GM19351 (cell line): ENCODE data around the gene EFCAB6.

Source experiments
- ATAC-seq: cut with Tn5 transposase; IDR thresholded peaks from one replicate; pipeline ENCODE4 v1.9.1; 2021; ENCODE audit warnings: mild to moderate bottlenecking, moderate library complexity; ENCODE audit not compliant: unreplicated experiment

Gene EFCAB6

GRCh38 chr22:43817402-43817801 lies 5.3 kb upstream of the EFCAB6 start:
- ATAC-seq: no peak

DNA sequence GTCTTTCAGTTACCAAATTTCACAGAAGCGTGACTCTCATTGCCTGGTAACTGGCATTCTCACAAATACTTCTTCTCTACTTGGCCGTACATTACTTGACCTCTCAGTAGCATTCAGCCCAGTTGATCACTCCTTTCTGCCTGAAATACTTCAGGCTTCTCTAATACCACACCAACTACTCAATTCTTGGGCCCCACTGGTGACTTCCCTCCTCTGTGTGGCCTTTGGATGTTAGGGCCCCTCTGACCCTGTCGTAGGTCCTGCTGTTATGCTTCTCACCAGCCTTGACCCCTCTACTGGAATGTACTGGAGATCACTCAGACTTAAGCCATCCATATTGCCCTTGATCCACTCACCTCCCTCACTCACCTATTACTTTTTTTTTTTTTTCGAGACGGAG lies 2.2 kb upstream of the EFCAB6 start:
- ATAC-seq: no peak

- no peak for ATAC-seq
Measured at GRCh38 chr22:43812890-43813289, 785 bp upstream of the EFCAB6 start.

GRCh38 chr22:43811777-43812148 lies 342 bp downstream of the EFCAB6 start:
- no peak for ATAC-seq

DNA sequence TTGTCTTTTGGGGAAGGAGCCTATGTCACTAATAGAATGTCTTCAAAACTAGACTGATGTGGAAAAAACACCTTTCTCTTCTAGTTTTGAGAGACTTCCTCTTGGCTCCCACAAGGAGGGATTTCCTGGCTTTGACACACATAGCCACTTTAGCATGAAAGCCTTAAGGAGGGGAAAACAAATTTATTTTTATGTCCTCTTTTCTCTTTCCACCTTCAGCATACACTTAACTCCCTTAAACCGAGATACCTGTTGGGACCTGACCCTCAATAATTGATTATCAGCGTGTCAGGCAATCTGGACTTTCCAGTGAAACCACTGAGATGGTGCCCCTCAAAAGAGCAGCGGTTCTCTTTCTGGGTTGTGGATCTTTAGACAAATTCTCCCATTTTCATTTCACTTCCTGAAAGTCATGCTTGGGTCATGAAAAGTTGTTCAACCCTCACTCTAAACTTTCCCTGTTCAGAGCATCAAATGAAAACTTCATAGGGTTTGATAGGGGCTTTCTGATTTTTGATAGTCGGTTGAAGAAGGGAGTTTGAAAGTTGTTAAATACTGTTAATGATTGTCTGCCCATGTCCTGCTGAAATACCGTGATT lies 9.1 kb downstream of the EFCAB6 start:
- no peak for ATAC-seq

DNA sequence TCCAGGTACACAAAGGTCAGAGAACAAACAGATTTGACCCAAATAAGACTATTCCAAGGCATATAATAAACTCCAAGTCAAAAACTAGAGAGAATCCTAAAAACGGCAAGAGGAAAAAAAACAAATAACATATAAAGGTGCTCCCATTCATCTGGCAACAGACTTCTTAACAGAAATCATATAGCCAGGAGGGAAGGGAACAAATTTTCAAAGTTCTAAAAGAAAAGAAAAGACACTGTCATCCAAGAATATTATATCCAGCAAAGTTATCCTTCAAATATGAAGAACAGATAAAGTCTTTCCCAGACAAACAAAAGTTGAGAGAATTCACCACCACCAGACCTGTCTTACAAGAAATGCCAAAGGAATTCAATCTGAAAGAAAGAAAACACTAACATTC lies 11.1 kb downstream of the EFCAB6 start:
- ATAC-seq: no peak

DNA sequence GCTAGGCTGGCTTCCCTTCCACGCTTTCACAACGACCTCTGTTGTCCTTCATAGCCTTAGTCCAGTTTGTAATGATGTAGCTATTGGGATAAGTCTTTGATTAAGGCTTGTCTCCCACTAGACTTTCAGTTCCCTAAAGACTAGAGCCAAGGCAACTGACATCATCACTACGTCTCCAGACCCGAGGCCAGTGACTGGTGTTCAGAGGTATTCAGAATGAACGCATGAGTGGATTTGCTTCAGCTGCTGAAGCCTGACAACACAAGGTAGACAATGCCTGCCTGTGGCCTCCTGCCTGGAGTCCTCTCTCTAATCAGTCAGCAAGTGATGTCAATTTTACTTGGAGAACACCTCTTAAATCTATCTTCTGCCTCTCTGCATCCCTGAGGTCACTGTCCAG lies 13.6 kb downstream of the EFCAB6 start:
- ATAC-seq: peak; percentile 69

DNA sequence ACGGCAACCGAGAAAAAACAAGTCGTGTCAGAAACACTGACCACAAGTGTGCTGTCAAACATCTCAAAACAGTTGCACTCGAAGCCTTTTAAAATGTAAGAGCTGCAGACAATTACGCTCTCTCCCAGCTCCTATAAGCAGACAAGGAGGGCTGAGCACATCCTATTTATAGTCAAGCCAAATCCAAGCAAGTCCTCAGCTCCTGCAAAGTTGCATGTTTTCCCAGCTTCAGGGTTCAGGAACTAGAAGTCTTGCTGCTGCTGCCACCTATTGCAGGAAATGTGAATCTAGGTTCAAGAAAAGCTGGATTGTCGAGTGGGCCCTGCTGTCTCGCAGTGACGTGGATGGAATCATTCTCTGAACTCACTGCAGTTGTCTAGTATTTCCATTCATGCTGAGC lies 15.5 kb downstream of the EFCAB6 start:
- ATAC-seq: no peak

- ATAC-seq: no peak
Measured at GRCh38 chr22:43795320-43795719, 16.8 kb downstream of the EFCAB6 start.

GRCh38 chr22:43792905-43793304 lies 19.2 kb downstream of the EFCAB6 start:
- no peak for ATAC-seq

- no peak for ATAC-seq
Measured at GRCh38 chr22:43789452-43789851, 22.7 kb downstream of the EFCAB6 start.

DNA sequence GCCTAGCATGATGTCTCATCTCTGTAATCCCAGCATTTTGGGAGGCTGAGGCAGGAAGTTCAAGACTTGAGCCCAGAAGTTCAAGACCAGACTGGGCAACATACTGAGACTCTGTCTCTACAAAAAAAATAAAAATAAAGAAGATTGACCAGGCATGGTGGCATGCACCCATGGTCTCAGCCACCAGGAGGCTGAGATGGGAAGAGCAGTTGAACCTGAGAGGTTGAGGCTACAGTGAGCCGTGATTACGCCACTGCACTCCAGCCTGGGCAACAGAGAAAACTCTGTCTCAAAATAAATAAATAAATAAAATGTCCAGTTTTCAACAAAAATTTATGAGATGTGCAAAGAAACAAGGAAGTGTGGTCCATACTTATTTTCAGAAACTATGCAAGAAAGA lies 28.3 kb downstream of the EFCAB6 start:
- no peak for ATAC-seq

DNA sequence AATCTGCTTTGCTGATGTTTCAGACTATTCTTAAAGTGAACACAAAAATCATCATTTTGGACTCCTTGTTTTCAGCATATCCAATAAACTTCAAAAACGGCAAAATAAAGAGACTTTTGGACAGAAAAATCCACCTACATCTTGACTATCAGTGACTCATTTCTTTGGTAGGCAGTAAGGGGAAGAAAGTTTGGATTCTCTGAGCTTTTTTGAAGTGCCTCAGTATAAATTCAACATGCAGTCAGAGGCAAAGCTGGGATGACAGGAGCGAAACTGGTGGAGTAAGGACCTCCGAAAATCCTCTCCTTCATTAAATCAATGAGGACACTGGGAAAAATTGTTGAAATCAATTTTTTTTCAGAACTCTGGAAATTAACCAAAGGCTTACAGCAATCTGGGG lies 29.7 kb downstream of the EFCAB6 start:
- no peak for ATAC-seq

DNA sequence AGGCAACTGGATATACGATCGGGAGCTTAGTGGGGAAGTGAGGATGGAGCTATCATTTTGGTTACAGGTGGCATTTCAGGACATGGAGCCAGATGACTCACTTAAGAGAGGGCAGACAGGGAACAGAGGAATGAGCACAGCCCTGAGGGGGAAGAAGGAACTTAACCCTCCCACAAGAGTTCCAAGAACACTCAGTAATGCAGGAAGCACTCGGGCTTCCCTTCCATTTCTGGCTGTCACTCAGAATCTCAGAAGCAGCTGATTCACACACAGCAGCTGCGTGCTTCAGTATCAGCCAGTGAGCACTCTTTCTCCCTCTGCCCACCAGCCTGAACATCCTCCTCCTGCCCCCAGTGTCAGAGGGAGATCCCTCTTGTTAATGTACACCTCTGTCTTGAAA lies 34.8 kb downstream of the EFCAB6 start:
- no peak for ATAC-seq

DNA sequence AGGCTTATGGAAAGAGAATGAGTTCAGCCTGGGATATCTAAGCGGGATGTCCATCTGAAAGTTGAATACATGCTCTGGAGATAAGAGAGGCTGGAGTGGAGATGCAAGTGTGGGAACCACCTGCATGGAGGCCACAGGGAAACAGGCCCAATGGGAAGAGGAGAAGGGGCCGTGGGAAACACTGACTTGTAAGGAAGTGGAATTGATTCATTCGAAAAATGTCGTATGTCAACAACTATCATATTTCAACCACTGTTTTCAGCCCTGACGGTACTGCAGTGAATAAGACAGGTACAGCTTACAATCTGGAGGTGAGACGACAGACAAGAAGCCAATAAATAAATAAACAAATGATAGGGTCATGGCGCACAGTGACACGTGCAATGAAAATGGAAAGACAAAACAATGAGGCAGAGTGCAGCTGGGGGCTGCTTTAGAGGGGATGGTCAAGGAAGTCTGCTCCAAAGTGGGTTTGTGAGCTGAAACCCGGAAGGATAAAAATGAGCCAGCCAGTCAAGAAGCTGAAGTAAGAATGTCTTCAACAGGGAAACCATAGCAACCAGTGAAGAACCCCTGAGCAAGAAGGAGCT lies 35.9 kb downstream of the EFCAB6 start:
- no peak for ATAC-seq

DNA sequence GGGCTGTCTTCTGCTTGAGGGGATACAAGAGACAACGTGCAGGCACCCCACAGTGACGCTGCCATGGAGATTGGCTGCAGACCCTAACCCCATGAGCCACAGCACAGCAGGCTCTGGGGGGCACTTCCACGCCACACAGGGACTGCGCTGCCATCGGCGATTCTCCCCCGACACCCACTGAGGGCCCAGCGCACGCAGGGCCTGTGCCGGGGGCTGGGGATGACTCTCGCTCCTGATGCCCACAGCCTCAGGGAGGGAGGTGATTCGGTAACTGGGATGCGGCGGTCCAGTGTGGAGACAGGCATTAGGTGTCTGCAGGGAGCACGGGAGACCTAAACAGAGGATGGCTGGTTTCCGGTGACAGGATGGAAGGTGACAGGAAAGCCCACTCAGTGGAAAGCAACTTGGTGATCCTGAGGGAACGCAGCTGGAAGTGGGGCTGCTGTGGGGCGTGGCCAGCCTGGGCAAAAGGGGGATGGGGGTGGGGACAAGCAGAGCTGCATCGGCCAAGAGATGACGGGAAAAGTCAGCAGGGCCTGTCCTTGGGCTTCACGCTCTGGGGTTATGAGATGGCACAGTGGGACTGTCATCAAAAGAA lies 37.7 kb downstream of the EFCAB6 start:
- no peak for ATAC-seq

DNA sequence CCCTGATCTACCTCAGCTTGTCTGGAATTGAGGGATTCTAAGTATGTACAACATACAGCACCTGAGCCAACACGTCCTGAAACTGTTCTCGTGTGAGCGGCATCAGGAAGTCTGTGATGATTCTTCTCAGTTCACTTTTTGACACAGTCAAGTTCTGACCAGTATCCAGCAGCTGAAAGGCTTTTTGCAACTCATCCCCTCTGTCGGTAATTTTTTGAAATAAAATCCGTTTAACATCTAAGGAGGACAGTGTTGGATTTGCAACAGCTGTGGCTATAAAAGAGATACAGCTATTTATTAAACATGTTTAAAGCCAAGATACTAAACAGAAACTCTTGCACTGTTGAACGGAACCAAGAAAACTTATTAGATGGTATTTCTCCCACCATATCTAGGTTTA lies 39.3 kb downstream of the EFCAB6 start:
- ATAC-seq: no peak

- no peak for ATAC-seq
Measured at GRCh38 chr22:43755452-43755851, 56.7 kb downstream of the EFCAB6 start.

DNA sequence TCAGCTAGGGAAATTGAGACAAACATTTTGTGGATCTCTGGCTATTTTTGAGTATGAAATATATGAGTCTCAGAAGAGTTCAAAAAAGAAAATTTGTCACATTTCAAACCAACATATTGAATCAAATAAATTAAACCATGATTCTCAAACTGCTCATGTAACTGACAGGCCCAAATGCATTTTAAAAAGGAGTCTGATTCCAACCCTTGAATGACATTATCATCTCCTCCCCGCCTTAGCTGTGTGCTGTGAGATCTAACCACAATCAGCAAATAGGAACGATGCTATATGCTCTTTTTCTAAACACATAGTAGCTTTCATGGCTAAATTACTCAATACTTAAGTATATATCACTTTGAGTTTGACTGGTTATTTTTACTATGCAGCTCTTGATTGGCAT lies 57.1 kb downstream of the EFCAB6 start:
- no peak for ATAC-seq

DNA sequence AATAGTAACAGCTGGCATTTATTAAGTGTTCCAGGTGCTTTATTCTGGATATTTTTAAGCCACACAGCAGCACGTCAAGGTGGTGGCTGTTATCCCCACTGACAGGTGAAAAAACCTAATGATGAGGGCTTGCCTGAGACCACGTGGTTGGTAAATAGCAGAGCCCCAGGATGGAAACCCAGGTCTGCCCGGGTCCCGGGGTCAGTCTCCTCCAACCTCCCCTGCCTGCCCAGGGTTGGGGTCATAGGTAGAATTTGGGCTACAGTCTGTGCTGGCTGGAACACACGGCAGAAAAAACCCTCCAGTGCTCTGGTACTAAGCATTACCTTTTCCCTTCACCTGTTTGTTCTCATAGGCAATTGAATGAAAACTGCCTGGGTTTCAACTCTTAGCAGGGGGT lies 57.9 kb downstream of the EFCAB6 start:
- no peak for ATAC-seq

DNA sequence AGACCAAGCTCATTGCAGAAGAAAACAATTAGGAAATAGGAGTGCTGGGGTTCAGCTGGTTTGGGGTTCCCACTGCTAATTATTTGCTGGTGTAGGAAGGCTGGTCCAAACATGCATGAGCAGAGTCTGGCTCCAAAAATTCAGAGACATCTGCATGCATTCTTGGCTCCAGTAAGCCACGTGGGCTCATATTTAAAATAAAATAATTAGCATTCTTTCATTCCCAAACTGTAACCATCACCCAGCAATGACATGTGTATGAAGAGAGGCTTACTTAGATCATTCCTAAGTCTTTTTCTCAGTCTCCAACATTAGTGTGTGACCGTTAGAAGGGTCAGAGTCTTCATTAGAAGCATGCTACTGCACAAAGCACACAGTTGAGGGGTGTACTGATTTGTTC lies 58.4 kb downstream of the EFCAB6 start:
- ATAC-seq: no peak

GRCh38 chr22:43750751-43751150 lies 61.4 kb downstream of the EFCAB6 start:
- ATAC-seq: no peak

DNA sequence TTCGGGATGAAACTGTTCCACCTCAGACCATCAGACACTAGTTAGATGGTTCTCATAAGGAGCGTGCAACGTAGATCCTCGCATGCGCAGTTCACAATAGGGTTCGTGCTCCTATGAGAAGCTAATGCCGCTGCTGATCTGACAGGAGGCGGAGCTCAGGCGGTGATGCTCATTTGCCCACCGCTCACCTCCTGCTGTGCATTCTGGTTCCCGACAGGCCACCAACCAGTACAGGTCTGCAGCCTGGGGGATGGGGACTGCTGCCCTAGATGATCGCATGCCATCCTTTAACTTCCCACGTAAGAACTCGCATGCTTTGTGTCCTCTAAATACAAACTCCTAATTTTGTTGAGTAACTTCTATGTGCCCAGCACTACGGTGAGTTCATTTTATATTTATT lies 62.6 kb downstream of the EFCAB6 start:
- no peak for ATAC-seq
